K562 (cell line): ENCODE data around the gene FTSJ3. TPM values are rescaled to one million over a fixed set of nuclear protein-coding genes. Genes with fewer than 3 reads are reported as not detected.

Experiments used
- ATAC-seq: fragments of 200-7000 bp; cut with Tn5 transposase; 3 replicates; pipeline ENCODE4 v1.9.1; 2020; ENCODE audit warnings: moderate library complexity
- BruUV-seq: library from RNA; stranded (reverse); fragments of 400-500 nt; replicated peaks from 2 replicates; lab custom pipeline; 2021; lab: Mats Ljungman, UMichigan
- CTCF ChIA-PET: fragments of 300-600 bp; formaldehyde crosslinking; extraction: SDS; loops from one replicate; lab custom pipeline; 2021; ENCODE audit warnings: low intra/inter-chr PET ratio; lab: Yijun Ruan, JAX
- POLR2A ChIA-PET: fragments of 300-600, 350-650 bp; sonication (Branson Sonifier 250); formaldehyde crosslinking; extraction: SDS; loops from one replicate; lab custom pipeline; 2021; ENCODE audit warnings: antibody characterized with exemption, inconsistent platforms; lab: Yijun Ruan, JAX
- DNase-seq, 4 experiments: peaks; one replicate each; pipeline versions ENCODE4 v3.0.0 to v3.0.0-alpha.2; 2011 to 2018; ENCODE audit warnings: low spot score in 3 of 4, mixed read lengths in 3 of 4; ENCODE audit errors: extremely low read depth in 1 of 4
- FAIRE-seq: peaks from 2 replicates; lab custom pipeline; 2011; peaks lifted over from hg19 to GRCh38; lab: Jason Lieb, UNC
- H2AFZ ChIP-seq: 2 replicates; pipeline ENCODE4 v1.6.0; 2011; ENCODE audit warnings: low read depth, low read length, control low read depth, inconsistent platforms
- H3K27ac ChIP-seq: fragments of 200-600 bp; 3 replicates; pipeline ENCODE4 v1.8.0; 2011; ENCODE audit warnings: low read depth, mild to moderate bottlenecking, control low read depth, inconsistent platforms, low read length, moderate library complexity, mixed read lengths; ENCODE audit errors: extremely low read depth
- H3K27me3 ChIP-seq, 2 experiments: fragments of 300-600 bp in 1 of 2; 2 replicates in 1 of 2; 3 replicates in 1 of 2; pipeline versions ENCODE4 v1.6.0 to v1.8.0; 2011; ENCODE audit warnings: inconsistent platforms in 2 of 2, low read length in 2 of 2, mild to moderate bottlenecking in 1 of 2, mixed read lengths in 1 of 2, moderate library complexity in 1 of 2; ENCODE audit not compliant: control insufficient read depth in 2 of 2, insufficient read depth in 2 of 2
- H3K36me3 ChIP-seq: fragments of 300-600 bp; 3 replicates; pipeline ENCODE4 v1.8.0; 2011; ENCODE audit warnings: mild to moderate bottlenecking, low read length, inconsistent platforms; ENCODE audit not compliant: control insufficient read depth, insufficient read depth
- H3K4me1 ChIP-seq, 2 experiments: fragments of 200-600 bp in 1 of 2; replicated peaks in 1 of 2; 2 replicates in 1 of 2; 3 replicates in 1 of 2; pipeline versions ENCODE4 v1.5.1 to v1.8.0; 2011; ENCODE audit warnings: inconsistent platforms in 2 of 2, low read length in 2 of 2, mild to moderate bottlenecking in 1 of 2, mixed read lengths in 1 of 2, moderate library complexity in 1 of 2; ENCODE audit not compliant: control insufficient read depth in 2 of 2, insufficient read depth in 2 of 2
- H3K4me2 ChIP-seq: 2 replicates; pipeline ENCODE4 v1.6.1; 2011; ENCODE audit warnings: low read length, control low read depth, inconsistent platforms, mixed read lengths; ENCODE audit not compliant: insufficient read depth
- H3K4me3 ChIP-seq: fragments of 200-600 bp; sonication (generic), shearing (Covaris generic); 2 replicates; pipeline ENCODE4 v1.5.1; 2016; ENCODE audit warnings: control low read depth, inconsistent platforms
- H3K79me2 ChIP-seq: fragments of 200-600 bp; 3 replicates; pipeline ENCODE4 v1.8.0; 2011; ENCODE audit warnings: low read length, inconsistent platforms; ENCODE audit not compliant: control insufficient read depth, insufficient read depth
- H3K9ac ChIP-seq, 2 experiments: 2 replicates each; pipeline versions ENCODE4 v1.6.0 to v1.6.1; 2011; ENCODE audit warnings: low read depth in 2 of 2, low read length in 2 of 2, control low read depth in 1 of 2, inconsistent platforms in 1 of 2, mild to moderate bottlenecking in 1 of 2, mixed read lengths in 1 of 2; ENCODE audit not compliant: insufficient read depth in 1 of 2
- H3K9me1 ChIP-seq: one replicate; pipeline ENCODE4 v1.6.0; 2011; ENCODE audit warnings: inconsistent platforms, mild to moderate bottlenecking, low read length, moderate library complexity; ENCODE audit not compliant: control insufficient read depth, insufficient read depth
- H3K9me3 ChIP-seq: replicated peaks from 2 replicates; pipeline ENCODE4 v1.5.1; 2011; ENCODE audit warnings: low read depth, low read length, inconsistent platforms; ENCODE audit not compliant: control insufficient read depth, insufficient read depth
- H4K20me1 ChIP-seq: replicated peaks from 2 replicates; pipeline ENCODE4 v1.6.1; 2011; ENCODE audit warnings: low read length, inconsistent platforms, mixed read lengths; ENCODE audit not compliant: control insufficient read depth, insufficient read depth
- KDM5B ChIP-seq: fragments of 200-600 bp; sonication (generic); IDR thresholded peaks from 2 replicates; pipeline ENCODE4 v1.6.1; 2012; ENCODE audit warnings: low read depth, mild to moderate bottlenecking, moderate library complexity, low read length, control low read depth, inconsistent platforms; ENCODE audit not compliant: insufficient replicate concordance
- WGBS: fragments of 100-300 bp; shearing (Covaris generic); methylation state at CpG from one replicate; pipeline ENCODE4 v1.1.6; 2016; ENCODE audit warnings: low coverage, mixed read lengths; ENCODE audit not compliant: insufficient coverage; ENCODE audit errors: missing lambda C conversion rate; 5-methylcytosine and 5-hydroxymethylcytosine counted together
- in situ Hi-C: fragments of 300-500 bp; cut with MboI; formaldehyde crosslinking; loops from 4 replicates; pipeline ENCODE4 v1.15.0; 2018; ENCODE audit warnings: inconsistent platforms, mixed read lengths
- intact Hi-C: fragments of 100-400 bp; cut with micrococcal nuclease; formaldehyde crosslinking; loops from 2 replicates; pipeline ENCODE4 v1.14.2; 2022
- polyA plus RNA-seq, 8 experiments: library from polyadenylated mRNA; depleted of rRNA in 4 of 8; stranded (reverse) in 5 of 8; unstranded in 3 of 8; fragments of >200 nt; fragmentation: Nextera tagmentation in 2 of 8; fragmentation: Illumina TruSeq in 1 of 8; extraction: Ambion mirVana in 2 of 8; extraction: Trizol in 1 of 8; gene quantifications; 2 replicates each; pipeline versions ENCODE4 v1.2.1 to v1.2.3, GENCODE V29; 2011 to 2014; ENCODE audit warnings: inconsistent platforms in 1 of 8, missing spikeins in 1 of 8
- total RNA-seq, 7 experiments: library from RNA; depleted of rRNA in 6 of 7; stranded (reverse); fragments of >200 nt in 6 of 7; fragmentation: Illumina TruSeq in 2 of 7; extraction: Trizol in 2 of 7; gene quantifications; 2 replicates each; pipeline versions ENCODE4 v1.2.1 to v1.2.3, GENCODE V29; 2011 to 2021; ENCODE audit warnings: low replicate concordance in 1 of 7
- TF ChIP-seq, protein P1 (sequence below): sonication (generic); formaldehyde crosslinking; IDR thresholded peaks from 2 replicates; pipeline ENCODE4 v1.8.1; 2023; ENCODE audit warnings: mild to moderate bottlenecking, missing genetic modification reagents

FTSJ3 gene
- total and polyA plus RNA-seq, 9 of the 15 experiments (the other 6 are each of a cell fraction or from before 2014, with no cell fraction given), result 18.0 to 65.6 (median 52.4) TPM

DNA sequence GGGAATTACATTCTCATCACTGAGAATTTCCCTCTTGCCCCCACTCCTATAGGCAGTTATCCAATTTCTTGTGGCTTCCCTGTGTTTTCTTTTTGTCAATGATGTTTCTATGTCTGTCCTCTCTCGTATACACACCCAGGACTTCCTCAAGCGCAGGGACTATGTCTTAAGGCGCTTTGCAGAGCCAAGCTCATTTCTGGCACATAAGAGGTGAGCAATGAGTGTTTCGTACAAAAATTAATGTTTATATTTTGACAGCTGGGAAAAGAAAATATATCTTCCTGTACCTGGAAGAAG lies 52.5 kb downstream of the FTSJ3 start:
- peaks cover 51% of the 10 kb centered on the region for H3K36me3 ChIP-seq

More for the DNA sequence above, 52.5 kb downstream of the FTSJ3 start:
- H3K4me2 ChIP-seq, result peak overlapping the region; percentile 92
- H3K9me3 ChIP-seq, result no peaks in the 10 kb centered on the region
- BruUV-seq, result TSS peak; percentile 45
- peak overlapping the region; percentile 99 for H3K27ac ChIP-seq
- CTCF ChIA-PET, result no interaction called here
- peaks cover 7 to 19% of the 10 kb centered on the region in 2 experiments for H3K4me1 ChIP-seq
- ATAC-seq (no peak), FAIRE-seq (no peak), DNase-seq (peak in 1 of 4 experiments; percentile 25)
- H3K79me2 ChIP-seq, result peaks cover 97% of the 10 kb centered on the region
- H3K9ac ChIP-seq, result peak overlapping the region; percentile 87 to 99
- H3K27me3 ChIP-seq, result no peaks in the 10 kb centered on the region
- peak overlapping the region; percentile 84 for H3K4me3 ChIP-seq
- TF ChIP-seq, protein P1, sequence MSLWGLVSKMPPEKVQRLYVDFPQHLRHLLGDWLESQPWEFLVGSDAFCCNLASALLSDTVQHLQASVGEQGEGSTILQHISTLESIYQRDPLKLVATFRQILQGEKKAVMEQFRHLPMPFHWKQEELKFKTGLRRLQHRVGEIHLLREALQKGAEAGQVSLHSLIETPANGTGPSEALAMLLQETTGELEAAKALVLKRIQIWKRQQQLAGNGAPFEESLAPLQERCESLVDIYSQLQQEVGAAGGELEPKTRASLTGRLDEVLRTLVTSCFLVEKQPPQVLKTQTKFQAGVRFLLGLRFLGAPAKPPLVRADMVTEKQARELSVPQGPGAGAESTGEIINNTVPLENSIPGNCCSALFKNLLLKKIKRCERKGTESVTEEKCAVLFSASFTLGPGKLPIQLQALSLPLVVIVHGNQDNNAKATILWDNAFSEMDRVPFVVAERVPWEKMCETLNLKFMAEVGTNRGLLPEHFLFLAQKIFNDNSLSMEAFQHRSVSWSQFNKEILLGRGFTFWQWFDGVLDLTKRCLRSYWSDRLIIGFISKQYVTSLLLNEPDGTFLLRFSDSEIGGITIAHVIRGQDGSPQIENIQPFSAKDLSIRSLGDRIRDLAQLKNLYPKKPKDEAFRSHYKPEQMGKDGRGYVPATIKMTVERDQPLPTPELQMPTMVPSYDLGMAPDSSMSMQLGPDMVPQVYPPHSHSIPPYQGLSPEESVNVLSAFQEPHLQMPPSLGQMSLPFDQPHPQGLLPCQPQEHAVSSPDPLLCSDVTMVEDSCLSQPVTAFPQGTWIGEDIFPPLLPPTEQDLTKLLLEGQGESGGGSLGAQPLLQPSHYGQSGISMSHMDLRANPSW (CRISPR knock-in tag), result no peak
- TF ChIP-seq KDM5B, result peak; percentile 62
- WGBS, result 2% methylated on average over 4 of the region's 4 CpGs
- POLR2A ChIA-PET, result interaction anchor here (0.6 to 5.4 kb wide), 11 partner anchors 9 to 350 kb away, joined by 3 to 82 read pairs (median 15); partner anchors contain the start of genes FTSJ3, PSMC5 and STRADA
- H2AFZ ChIP-seq, result no peak overlapping the region
- in situ Hi-C loops (no loop called here), intact Hi-C loops (loop anchor here (5.0 to 10.0 kb wide), 3 partner anchors 153 to 370 kb away; partner anchors contain the start of genes DCAF7 and MAP3K3)
- H3K9me1 ChIP-seq, result no peaks in the 10 kb centered on the region
- H4K20me1 ChIP-seq, result peaks cover 24% of the 10 kb centered on the region
